ENCODE measurements around the gene ITPKA. TPM values are rescaled to one million over a fixed set of nuclear protein-coding genes. Genes with fewer than 3 reads are reported as not detected.

Gene ITPKA
- total RNA-seq, 1 donor from 2014 or later, result 0.79 TPM

- Histone ChIP-seq H3K4me3 (ENCODE audit: low read depth, low read length) (no peak overlapping the region), H3K36me3 (ENCODE audit: control insufficient read depth, insufficient read depth, low read length) (peaks cover 25% of the 10 kb centered on the region), H3K27me3 (ENCODE audit: control insufficient read depth, insufficient read depth, low read length) (no peaks in the 10 kb centered on the region)
- no peak for DNase-seq (ENCODE audit: low read depth)
- TF ChIP-seq CTCF (IDR thresholded peaks at IDR 0.05; ENCODE audit: insufficient read depth, low read length, severe bottlenecking), result no peak
- FAIRE-seq, result no peak
Observed at GRCh38 chr15:41523097-41523496, 29.4 kb downstream of the ITPKA start.

GRCh38 chr15:41530363-41530956 lies 36.8 kb downstream of the ITPKA start:
- no peak overlapping the region for H3K4me3 ChIP-seq (ENCODE audit: low read depth, low read length)
- TF ChIP-seq CTCF (IDR thresholded peaks at IDR 0.05; ENCODE audit: insufficient read depth, low read length, severe bottlenecking), result no peak
- no peak for DNase-seq (ENCODE audit: low read depth)
- H3K36me3 ChIP-seq (ENCODE audit: control insufficient read depth, insufficient read depth, low read length), result peaks cover 48% of the 10 kb centered on the region
- no peak for FAIRE-seq
- no peaks in the 10 kb centered on the region for H3K27me3 ChIP-seq (ENCODE audit: control insufficient read depth, insufficient read depth, low read length)

GRCh38 chr15:41535544-41535943 lies 41.9 kb downstream of the ITPKA start:
- no peak for FAIRE-seq
- peaks cover 18% of the 10 kb centered on the region for H3K36me3 ChIP-seq (ENCODE audit: control insufficient read depth, insufficient read depth, low read length)
- no peak for TF ChIP-seq CTCF (IDR thresholded peaks at IDR 0.05; ENCODE audit: insufficient read depth, low read length, severe bottlenecking)

GRCh38 chr15:41536866-41537265 lies 43.2 kb downstream of the ITPKA start:
- H3K36me3 ChIP-seq (ENCODE audit: control insufficient read depth, insufficient read depth, low read length), result peaks cover 12% of the 10 kb centered on the region
- no peak for TF ChIP-seq CTCF (IDR thresholded peaks at IDR 0.05; ENCODE audit: insufficient read depth, low read length, severe bottlenecking)
- H3K27me3 ChIP-seq (ENCODE audit: control insufficient read depth, insufficient read depth, low read length), result no peaks in the 10 kb centered on the region
- H3K4me3 ChIP-seq (ENCODE audit: low read depth, low read length), result no peak overlapping the region
- no peak for DNase-seq (ENCODE audit: low read depth)
- FAIRE-seq, result no peak

More at GRCh38 chr15:41535544-41535943, 41.9 kb downstream of the ITPKA start:
- no peak for DNase-seq (ENCODE audit: low read depth)
- H3K4me3 ChIP-seq (ENCODE audit: low read depth, low read length), result no peak overlapping the region
- H3K27me3 ChIP-seq (ENCODE audit: control insufficient read depth, insufficient read depth, low read length), result no peaks in the 10 kb centered on the region

- Histone ChIP-seq H3K36me3 (ENCODE audit: control insufficient read depth, insufficient read depth, low read length) (no peaks in the 10 kb centered on the region), H3K27me3 (ENCODE audit: control insufficient read depth, insufficient read depth, low read length) (no peaks in the 10 kb centered on the region), H3K4me3 (ENCODE audit: low read depth, low read length) (peak overlapping the region; percentile 96)
- DNase-seq (ENCODE audit: low read depth) (no peak), FAIRE-seq (no peak)
- no peak for TF ChIP-seq CTCF (IDR thresholded peaks at IDR 0.05; ENCODE audit: insufficient read depth, low read length, severe bottlenecking)
Observed at GRCh38 chr15:41543521-41543870, 49.8 kb downstream of the ITPKA start.

- Histone ChIP-seq H3K4me3 (ENCODE audit: low read depth, low read length) (peak overlapping the region; percentile 96), H3K36me3 (ENCODE audit: control insufficient read depth, insufficient read depth, low read length) (no peaks in the 10 kb centered on the region), H3K27me3 (ENCODE audit: control insufficient read depth, insufficient read depth, low read length) (no peaks in the 10 kb centered on the region)
- TF ChIP-seq CTCF (IDR thresholded peaks at IDR 0.05; ENCODE audit: insufficient read depth, low read length, severe bottlenecking), result no peak
- FAIRE-seq, result no peak
- no peak for DNase-seq (ENCODE audit: low read depth)
Observed at GRCh38 chr15:41544650-41545015, 51.0 kb downstream of the ITPKA start.
